AML-193 (cell line): ENCODE results near the gene MIEF1.
"Not testable (repeated sequence)": the region's sequence is repeated elsewhere in the genome, so short reads cannot be mapped to it uniquely, and the experiment has no call there.

Source experiments
- DNase-seq, 2 experiments: peaks; one replicate each; lab custom pipeline; 2025; lab: John Stamatoyannopoulos, UW

The MIEF1 gene

GRCh38 chr22:39489094-39490068 lies 12.7 kb upstream of the MIEF1 start:
- DNase-seq = no peak

- peak; percentile 51 to 52 for DNase-seq
These were observed 11.8 kb upstream of the MIEF1 start for GRCh38 chr22:39490135-39490798.

GRCh38 chr22:39490966-39491680 lies 11.0 kb upstream of the MIEF1 start:
- no peak for DNase-seq

GRCh38 chr22:39491696-39492095 lies 10.4 kb upstream of the MIEF1 start:
- DNase-seq = no peak

- DNase-seq = no peak
These were observed 9.9 kb upstream of the MIEF1 start for GRCh38 chr22:39492186-39492585.

- no peak for DNase-seq
These were observed 8.3 kb upstream of the MIEF1 start for GRCh38 chr22:39493759-39494158.

GRCh38 chr22:39494471-39495120 lies 7.5 kb upstream of the MIEF1 start:
- peak; percentile 9 to 14 for DNase-seq

- peak; percentile 82 for DNase-seq
These were observed 5.8 kb upstream of the MIEF1 start for GRCh38 chr22:39496131-39496838.

- no peak for DNase-seq
These were observed 4.7 kb upstream of the MIEF1 start for GRCh38 chr22:39497429-39497828.

GRCh38 chr22:39498368-39498767 lies 3.7 kb upstream of the MIEF1 start:
- no peak for DNase-seq

- no peak for DNase-seq
These were observed 3.3 kb upstream of the MIEF1 start for GRCh38 chr22:39498802-39499201.

GRCh38 chr22:39500101-39500500 lies 2.0 kb upstream of the MIEF1 start:
- DNase-seq = no peak

GRCh38 chr22:39501644-39502108 lies 414 bp upstream of the MIEF1 start:
- no peak for DNase-seq

GRCh38 chr22:39502789-39503409 lies 809 bp downstream of the MIEF1 start:
- DNase-seq = peak; percentile 12 to 40

GRCh38 chr22:39503630-39504029 lies 1.5 kb downstream of the MIEF1 start:
- no peak for DNase-seq

- no peak for DNase-seq
These were observed 2.0 kb downstream of the MIEF1 start for GRCh38 chr22:39504071-39504470.

GRCh38 chr22:39507021-39507420 lies 4.9 kb downstream of the MIEF1 start:
- DNase-seq = not testable (repeated sequence)

GRCh38 chr22:39508393-39508792 lies 6.3 kb downstream of the MIEF1 start:
- DNase-seq = no peak

GRCh38 chr22:39510529-39511149 lies 8.5 kb downstream of the MIEF1 start:
- no peak for DNase-seq

- no peak for DNase-seq
These were observed 9.1 kb downstream of the MIEF1 start for GRCh38 chr22:39511226-39511625.
